Embryonic facial prominence (tissue), 1 donor: ENCODE data around the gene CWC15.
"Not testable (repeated sequence)": the region's sequence is repeated elsewhere in the genome, so short reads cannot be mapped to it uniquely, and the experiment has no call there.

ENCODE experiments used
- DNase-seq: peaks from one replicate; pipeline ENCODE4 v3.0.0-alpha.2; 2016; ENCODE audit errors: extremely low spot score

The CWC15 gene

DNA sequence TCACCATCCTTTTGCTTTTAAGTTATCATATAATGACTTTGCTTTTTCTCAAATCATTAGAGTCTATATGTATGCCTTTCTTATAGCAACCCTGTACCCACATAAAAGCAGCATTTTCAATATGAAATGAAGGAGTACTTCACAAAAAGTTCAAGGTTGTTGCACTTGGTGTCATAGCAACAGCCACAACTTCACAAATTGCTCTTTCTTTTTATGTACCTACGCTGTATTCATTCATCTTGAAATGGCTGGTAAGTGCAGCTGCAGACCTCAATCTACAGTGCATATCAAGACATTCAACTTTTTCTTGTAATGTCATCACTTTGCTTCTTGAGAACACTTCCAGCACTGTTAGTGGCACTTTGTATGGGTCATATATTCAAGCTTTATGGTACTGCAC lies 18.6 kb downstream of the CWC15 start:
- DNase-seq, result no peak

DNA sequence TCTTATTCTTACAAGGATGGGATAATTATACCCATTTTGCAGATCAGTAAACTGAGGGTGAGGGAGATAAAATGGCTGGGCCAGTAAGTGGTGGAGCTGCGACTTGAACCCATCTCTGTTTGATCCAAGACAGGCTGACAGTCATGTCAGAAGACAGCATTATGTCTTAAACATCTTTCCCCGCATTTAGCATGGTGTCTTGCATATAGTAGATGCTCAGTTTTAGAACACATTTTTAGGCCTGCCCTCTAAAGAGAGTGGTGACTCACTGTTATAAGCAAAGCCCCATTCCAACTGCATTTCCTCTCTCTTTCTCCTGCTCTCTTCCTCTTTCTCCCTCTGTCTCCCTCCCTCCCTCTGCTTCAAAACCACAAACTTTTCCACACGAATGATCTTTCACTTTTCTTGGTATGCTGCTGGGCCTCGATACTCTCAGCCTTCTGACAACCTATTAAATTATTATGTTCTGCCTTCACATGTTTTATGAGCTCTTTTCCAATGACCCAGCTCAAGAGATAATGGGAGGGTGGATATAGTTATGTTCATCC lies 25.2 kb downstream of the CWC15 start:
- no peak for DNase-seq

DNA sequence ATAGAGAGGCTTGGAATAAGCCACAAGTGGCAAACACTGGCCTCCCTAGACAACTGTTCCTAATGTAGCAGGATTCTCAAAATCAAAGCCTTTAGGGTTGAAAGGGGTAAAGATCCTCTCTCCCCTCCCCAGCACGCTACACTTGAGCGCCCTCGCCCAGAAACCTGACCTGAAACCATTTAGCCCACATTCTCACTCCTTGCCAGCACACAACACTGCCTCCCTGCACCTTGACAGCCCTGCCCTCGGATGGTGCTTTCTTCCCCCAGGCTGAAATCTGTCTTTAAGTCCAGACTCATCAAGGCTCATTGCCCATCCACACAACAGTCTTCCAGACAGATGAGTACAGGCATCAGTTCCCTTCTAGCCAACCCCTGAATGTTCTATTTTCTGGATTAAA lies 26.5 kb downstream of the CWC15 start:
- no peak for DNase-seq

DNA sequence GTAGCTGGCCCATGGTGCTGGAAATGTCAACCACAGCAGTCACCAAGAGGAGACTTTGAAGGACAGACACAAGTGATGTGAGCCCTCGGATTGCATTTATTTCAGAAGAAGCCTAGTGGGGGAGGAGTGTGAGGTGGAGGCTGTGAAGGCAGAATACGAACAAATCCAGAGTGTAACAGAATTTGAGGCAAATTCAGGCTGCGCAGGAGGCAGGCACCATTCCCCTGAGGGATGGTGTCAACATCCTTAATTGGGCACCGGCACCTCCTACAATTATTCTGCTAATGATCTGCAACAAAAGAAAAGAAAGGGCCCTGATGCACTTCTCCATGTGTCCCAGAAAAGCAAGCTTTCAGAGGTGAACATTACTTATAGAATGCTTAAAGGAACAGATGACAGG lies 32.2 kb downstream of the CWC15 start:
- no peak for DNase-seq

DNA sequence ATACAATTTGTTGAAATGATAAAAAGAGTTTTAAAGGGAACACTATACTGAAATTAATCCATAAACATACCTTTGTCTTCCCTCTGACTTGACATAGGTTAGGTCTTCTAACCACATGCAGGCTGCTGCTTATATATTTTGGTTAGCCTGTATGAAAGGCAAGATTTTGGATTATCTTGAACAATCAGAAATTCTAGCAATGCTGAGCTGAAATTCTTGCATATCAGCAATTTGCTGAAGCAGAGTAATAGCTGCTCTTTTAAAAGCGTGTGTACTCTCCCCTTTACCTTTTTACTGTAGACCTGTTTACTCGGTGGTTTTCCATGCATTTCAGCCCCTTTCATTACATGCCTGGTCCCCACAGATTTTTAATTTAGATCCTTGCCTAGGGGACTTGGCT lies 34.0 kb downstream of the CWC15 start:
- DNase-seq, result no peak

DNA sequence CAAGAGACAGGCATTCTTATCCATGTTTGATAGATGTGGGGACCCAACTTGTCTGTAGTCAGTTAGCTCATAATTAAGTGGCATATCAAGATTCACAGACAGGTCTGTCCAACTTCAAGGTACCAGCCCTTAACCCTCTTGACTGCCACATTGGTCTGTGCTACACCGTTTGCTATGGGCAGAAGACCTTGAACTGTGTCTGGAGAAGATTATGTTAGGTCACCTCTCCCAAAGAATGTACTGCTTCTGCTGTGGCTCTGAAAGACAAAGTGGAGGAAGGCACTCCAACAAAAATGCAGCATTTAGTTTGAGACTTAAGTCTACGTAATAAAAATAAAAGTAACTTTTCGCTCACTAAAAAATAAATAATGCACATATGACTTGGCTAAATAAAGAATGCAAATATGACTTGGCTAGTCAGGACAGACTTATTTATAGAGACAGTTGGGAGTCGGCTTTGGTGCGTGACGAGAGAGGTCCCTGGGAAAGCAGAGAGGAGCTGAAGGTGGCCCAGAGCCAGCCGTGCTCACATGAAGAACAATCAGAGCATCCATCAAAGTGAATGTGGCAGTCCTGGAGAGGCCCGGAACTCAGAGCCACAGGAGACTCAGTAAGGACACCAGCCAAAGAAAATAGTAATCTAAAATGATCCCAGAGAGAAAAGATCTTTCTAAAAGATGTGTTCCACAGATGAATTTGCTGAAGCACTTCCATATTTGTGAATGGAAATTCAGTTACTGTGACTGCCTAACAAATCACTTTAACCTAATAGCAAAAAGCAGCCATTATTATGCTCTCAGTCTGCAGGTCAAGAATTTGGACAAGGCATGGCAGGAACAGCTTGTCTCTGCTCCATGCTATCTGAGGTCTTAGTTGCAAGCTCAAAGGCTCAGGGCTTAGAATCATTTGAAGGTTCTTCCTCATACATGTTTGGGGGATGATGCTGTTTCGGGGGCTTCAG lies 35.0 kb downstream of the CWC15 start:
- peak; percentile 56 for DNase-seq

DNA sequence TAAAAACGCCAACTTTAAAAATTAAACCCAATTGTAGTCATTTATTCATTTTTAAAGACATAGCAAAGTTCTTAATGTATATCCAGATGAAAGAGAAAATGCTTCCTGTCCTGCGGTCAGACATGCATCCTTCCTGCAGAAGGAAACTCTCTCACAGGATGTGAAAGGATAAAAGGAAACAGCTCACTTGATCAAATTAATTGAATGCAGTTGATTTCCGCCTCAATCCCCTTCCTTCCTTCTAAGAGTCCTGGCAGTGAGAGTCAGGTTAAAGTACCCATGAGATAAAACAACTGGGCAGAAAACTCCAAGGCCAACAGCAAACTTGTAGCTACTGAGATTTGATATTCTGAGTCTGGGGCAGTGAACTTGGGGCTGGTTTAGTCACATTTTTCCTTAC lies 38.5 kb downstream of the CWC15 start:
- no peak for DNase-seq

DNA sequence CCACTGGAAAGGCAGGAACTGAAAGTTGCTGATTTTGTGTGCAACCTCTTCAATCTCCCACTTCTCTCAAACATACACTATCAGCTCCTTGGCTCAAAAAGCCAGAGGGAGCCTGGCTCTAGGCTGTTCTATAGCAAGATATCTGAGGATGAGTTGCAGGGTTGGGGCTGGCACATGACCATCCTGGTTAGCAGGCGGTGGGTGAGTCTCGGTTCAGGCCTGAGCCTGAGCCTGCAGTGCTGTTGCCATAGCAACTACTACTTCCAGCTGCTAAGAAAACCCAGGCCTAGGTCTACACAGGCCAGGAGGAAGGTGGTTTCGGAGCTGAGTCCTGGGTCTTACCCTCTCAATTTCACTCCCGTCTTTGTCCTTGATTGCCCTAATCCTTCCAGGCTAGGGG lies 39.0 kb downstream of the CWC15 start:
- no peak for DNase-seq

DNA sequence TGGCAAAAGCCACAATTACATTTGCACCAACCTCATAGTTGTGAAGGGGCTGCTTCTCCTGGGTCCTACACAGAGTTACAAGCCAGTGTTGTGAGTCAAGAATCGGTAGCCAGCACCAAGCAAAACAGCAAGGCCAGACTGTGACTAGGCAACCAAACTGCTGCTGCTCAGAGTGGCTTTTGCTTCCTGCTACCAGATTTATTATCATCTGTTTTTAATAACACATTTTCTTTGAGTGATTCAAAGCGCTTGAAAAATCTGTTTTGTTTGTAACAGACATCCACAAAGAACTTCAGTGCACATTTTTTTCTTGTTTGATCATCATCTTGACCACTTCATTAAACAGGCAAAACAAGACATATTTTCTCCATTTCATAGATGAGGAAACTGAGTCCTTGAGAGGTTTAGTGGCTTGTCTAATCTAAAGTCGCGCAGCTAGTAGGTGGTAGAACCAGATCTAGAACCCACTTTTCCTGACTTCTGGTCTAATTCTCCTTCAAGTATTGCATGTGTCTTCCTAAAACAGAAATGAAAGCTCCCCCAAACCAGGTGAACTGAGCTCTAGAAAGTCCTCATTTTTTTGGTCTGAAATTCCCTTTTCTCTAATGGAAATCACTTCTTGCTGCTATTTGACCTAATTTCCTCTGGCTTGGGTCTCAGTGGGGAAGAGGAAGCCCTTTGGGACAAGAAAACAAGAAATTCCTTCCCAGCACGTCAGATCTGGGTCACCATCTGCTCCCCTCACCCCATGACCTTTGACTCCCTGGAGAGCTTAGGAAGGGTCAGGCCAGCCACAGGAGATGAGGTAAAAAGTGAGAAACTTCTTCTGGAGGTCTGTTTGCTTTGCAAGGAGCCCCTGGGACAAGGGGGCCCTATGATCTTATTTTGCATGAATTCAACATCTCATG lies 39.9 kb downstream of the CWC15 start:
- no peak for DNase-seq

DNA sequence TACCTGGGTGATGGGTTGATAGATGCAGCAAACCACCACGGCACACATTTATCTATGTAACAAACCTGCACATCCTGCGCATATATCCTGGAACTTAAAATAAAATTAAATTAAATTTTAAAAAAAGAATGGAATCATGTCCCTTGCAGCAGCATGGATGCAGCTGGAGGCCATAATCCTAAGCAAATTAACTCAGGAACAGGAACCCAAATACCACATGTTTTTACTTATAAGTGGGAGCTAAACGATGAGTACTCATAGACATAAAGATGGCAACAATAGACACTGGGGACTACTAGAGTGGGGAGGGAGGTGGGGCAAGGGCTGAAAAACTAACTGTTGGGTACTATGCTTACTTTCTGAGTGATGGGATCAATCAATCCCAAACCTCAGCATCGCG lies 40.9 kb downstream of the CWC15 start:
- DNase-seq, result no peak

DNA sequence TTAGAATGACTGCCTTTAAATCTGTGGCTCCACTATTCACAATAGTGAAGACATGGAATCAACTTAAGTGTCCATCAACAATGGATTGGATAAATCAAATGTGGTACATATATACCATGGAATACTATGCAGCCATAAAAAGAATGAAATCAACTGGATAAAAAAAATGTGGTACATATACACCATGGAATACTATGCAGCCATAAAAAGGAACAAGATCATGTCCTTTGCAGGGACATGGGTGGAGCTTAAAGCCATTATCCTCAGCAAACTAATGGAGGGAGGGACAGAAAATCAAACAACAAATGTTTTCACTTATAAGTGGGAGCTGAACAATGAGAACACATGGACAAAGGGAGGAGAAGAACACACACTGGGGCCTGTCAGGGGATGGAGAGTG lies 41.3 kb downstream of the CWC15 start:
- DNase-seq, result not testable (repeated sequence)

DNA sequence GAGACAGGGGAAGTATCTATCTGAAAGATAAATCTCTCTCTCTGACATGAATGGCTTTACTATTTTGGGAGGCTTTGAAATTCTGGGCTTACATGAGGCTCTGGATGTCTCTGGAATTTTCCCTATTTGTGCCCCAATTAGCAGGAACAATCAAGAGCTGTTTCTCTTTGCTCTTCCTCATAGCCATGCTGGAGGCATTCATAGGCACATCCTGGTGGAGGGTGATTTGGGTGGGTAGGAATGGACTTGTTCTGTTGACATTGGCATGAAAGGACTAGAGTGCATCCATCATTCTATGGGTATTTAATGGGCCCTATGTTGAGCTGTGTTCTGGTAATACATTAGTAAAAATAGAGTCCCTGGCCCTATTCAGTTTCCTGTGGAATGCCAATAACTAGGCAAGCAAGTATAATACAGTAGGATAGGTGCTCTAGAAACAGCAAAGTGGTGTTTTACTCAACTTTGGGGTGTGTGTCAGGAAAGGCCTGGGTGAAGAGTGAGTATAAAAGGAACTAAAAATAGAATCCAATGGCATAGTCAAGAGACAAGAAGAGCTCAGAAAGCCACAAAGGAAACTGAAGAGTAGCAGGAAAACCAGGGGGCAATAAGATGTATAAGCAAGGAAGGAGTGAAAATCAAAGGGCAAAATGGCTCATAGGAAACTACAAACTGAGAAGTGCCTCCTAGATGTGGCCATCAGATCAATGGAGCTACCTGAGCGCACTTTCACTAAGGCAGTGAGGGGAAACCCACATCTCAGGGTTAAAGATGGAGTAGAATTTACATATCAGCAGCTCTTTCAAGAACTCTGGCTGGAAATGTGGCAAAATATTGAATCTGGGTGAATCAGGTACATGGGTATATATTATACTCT lies 45.0 kb downstream of the CWC15 start:
- no peak for DNase-seq

DNA sequence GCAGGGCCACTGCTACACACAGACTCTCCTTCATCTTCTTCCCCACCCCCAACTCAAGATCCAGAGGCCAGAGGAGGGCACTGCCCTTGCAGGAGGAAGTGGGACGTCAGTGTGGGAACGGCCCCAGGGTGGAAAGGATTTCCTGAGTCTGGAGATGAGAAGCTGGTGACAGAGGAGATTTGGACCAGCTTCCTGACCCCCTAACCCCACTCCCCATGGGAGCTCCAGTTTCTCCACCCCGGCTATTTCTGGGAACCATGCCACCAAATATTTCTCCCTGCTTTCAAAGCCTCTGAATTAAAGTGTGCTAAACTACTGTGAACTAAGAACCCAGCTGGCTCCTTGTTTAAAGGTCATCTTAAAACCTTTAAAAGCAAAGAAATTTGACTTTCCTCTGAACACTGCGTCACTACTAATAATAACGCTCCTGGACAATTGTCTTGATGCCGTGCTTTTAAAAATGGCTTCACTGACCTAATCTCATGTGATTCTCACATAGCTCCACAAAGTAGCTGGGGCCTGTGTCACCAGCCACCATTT lies 46.6 kb downstream of the CWC15 start:
- no peak for DNase-seq

DNA sequence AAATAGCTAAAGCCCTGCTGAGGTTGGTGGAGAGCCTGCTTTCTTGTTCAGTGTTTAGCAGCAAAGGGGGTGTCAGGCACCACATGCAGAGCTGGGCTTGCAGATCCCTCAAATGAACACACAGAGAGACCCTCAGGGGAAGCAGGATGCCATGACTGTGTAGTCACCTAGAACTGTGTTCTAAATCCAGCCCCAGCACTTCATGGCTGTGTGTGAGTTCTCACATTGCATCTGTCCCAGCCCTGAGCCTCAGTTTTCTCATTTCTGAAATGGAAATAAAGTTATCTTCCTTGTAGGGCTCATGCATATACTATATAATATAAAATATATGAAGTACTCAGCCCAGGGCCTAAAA lies 47.1 kb downstream of the CWC15 start:
- DNase-seq, result no peak

DNA sequence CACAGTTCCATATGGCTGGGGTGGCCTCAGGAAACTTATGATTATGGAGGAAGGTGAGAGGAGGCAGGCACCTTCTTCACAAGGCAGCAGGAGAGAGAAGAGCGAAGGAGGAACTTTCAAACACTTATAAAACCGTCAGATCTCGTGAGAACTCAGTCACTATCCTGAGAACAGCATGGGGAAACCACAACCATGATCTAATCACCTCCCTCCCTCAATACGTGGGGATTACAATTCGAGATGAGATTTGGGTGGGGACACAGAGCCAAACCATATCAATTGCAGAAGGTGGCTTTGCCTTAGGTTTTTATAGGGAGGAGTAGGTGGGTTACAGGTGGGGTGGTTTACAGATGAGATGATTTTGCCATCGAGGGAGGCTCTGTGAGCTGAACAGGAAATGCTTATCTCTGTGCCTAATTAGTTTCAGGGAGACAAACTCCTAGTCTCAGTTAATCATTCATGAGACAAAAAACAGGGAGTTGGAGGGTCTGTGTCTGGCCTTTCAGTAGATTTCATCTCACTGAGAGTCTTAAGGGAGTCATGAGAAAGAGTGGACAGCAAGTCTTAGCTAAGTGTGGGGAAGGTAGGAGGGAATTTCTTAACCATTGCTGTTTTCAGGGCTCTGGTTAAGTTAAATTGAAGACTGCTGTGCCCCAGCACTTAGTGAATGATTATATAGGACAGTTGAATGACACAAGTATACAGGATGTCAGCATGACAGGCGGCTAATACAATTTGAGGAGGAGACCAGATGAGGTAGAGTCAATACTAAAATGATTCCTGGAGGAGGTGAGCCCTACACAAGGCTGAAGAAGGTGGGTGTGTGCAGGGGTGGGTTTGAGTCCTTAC lies 47.7 kb downstream of the CWC15 start:
- DNase-seq, result no peak

DNA sequence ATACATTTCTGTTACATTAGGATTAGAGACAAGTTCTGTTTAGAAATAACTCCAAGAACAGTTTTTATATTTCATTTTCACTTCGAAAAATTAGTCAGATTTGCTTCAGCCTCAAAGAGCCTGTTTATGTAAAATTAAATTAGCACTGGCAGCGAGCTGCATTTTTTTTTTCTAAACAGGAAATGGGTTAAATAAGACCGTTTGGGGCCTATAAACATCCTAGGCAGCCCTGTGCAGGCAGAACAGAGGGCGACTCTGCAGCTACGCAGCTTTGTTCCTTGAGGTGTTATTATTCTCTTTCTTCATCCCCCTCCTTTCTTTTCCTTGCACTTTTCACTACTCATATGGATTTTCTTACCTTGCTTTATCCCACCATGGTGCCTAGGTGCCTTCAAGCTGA lies 48.7 kb downstream of the CWC15 start:
- no peak for DNase-seq

DNA sequence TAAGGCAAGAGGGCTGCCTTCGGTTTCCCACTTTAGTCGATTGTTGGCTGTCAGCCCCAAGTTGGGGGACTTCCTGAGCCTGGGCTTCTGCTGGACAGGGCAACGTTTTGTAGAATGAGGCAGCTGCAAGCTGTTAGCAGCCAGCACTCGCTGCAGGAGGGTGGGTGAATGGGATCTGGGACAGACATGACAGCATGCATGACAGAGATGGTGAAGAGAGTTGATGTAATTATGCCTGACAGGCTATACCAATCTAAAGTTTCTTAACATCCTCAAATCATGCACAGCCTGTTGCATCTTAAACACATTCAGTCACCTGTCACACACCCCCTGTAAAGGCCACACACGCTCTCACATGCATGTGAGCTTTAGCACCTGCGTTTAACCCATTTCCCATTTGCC lies 49.2 kb downstream of the CWC15 start:
- no peak for DNase-seq

DNA sequence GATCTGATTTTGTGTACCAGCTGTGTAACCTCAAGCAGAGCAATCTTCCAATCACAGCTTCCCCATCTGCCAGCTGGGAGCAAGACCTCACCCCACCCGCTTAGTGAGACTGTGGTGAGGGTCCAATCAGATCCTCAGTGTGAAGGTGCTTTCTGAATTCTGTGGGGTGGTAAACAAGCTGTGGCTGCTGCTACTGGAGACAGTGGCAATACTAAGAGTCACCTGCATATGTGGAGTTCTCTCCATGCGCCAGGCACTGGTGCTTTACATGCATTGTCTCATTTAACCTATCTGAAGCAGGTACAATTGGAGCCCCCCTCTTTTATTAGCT lies 50.4 kb downstream of the CWC15 start:
- DNase-seq, result no peak

DNA sequence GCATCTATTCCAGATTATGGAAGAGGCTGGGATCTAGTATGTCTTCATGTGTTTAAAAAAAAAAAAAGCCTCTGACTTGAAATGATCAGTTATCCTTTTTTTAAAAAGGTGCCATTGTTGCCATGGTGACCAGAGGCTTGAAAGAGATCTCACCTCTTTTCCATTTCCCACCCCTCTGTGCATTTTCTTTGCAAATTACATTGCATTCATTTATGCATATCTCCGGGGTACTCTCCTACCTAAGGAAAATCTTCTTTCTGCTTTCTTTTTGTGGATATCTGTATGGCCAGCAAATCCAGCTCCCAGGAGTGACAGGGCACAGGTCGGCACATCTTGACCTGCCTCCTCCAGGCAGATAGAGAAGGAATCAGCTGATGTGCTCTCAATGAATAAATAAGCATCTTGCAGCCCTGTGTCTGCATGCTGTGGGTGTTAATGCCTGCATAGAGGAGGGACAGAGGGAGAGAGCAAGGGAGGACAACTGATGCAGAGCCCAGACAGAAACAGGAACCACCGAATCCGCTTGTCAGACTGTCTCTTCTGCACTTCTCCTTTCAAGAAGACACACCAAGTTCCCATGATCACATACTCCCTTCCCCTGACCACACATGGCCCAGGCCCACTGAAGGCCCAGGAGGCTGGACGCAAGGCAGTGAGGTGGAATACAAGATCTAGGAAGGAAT lies 50.9 kb downstream of the CWC15 start:
- DNase-seq, result no peak

DNA sequence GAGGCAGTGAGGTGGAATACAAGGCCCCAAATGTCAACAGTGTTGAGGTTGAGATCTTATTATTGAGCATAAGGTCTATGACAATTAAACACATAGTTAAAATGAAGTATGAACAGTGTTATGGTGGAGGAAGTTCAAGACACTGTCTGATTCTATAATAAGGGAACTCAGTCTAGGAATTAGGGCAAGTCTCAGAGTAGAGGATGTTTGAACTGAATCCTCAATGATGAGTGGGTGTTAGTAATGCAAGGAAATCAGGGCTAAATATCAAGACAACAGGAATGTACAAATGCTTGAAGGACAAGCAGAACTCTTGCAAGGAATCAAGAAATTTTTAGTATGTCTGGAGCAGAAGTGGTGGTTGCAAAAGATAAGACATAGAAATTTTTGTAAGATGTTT lies 53.0 kb downstream of the CWC15 start:
- DNase-seq, result no peak
